HEK293T (cell line): ENCODE measurements around the gene RNASE13.

Experiments used
- FOXK2 ChIP-seq: fragments of 450-650 bp; IDR thresholded peaks from 2 replicates; pipeline ENCODE4 v1.6.1; 2016; ENCODE audit warnings: mild to moderate bottlenecking
- FOXM1 ChIP-seq: fragments of 450-650 bp; IDR thresholded peaks from 2 replicates; pipeline ENCODE4 v1.6.1; 2017; ENCODE audit warnings: mild to moderate bottlenecking, borderline replicate concordance
- SUZ12 ChIP-seq: fragments of 450-650 bp; IDR thresholded peaks from 2 replicates; pipeline ENCODE4 v1.6.1; 2016; ENCODE audit warnings: mild to moderate bottlenecking

DNA sequence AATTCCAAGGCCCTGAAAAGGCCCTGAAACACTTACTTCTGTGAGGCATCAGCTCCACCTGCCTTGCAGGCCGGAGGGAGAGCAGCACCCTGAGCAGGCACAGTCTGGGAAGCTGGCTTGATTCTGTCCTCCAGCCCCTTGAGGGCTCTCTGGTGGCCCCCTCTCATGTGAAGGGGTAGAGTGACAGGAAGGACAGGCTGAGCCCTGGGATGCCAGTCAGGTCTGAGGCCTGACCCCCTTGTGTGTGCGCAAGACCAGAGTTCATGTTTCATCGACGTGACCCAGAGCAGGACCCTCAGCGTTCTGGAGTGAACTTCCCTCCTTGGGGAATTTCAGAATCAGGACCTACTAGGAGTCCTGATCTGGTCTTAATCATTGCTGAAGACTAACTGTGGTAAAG is 24.3 kb upstream of the RNASE13 start:
- no peak for TF ChIP-seq FOXK2
- no peak for TF ChIP-seq FOXM1
- no peak for TF ChIP-seq SUZ12
